Naive B cell (primary cell): Measurements from ENCODE around the gene PDGFRA. TPM values are rescaled to one million over a fixed set of nuclear protein-coding genes. Genes with fewer than 3 reads are reported as not detected.
"Not testable (repeated sequence)": the region's sequence is repeated elsewhere in the genome, so short reads cannot be mapped to it uniquely, and the experiment has no call there.

ENCODE experiments used
- ATAC-seq, 2 donors: fragments of 150-1000 bp; cut with Tn5 transposase; 2 replicates each; pipeline ENCODE4 v1.10.0; 2021; ENCODE audit warnings: low read depth in 2 of 2, mild to moderate bottlenecking in 2 of 2, moderate library complexity in 2 of 2
- DNase-seq: peaks from one replicate; pipeline ENCODE4 v3.0.0; 2022
- H3K27ac Mint-ChIP-seq, 6 donors: one replicate each; pipeline ENCODE4 v1.8.0; 2020 to 2022; ENCODE audit warnings: mild to moderate bottlenecking in 6 of 6, mixed read lengths in 6 of 6, moderate library complexity in 5 of 6, inconsistent platforms in 2 of 6
- H3K27me3 Mint-ChIP-seq, 3 donors: one replicate each; pipeline ENCODE4 v1.8.0; 2021 to 2022; ENCODE audit warnings: mixed read lengths in 3 of 3, mild to moderate bottlenecking in 1 of 3
- H3K36me3 Mint-ChIP-seq, 2 donors: one replicate each; pipeline ENCODE4 v1.8.0; 2020 to 2022; ENCODE audit warnings: mixed read lengths in 2 of 2, inconsistent platforms in 1 of 2, mild to moderate bottlenecking in 1 of 2
- H3K4me1 Mint-ChIP-seq, 3 donors: one replicate each; pipeline ENCODE4 v1.8.0; 2020 to 2022; ENCODE audit warnings: mixed read lengths in 3 of 3, inconsistent platforms in 1 of 3, mild to moderate bottlenecking in 1 of 3, moderate library complexity in 1 of 3
- H3K4me3 Mint-ChIP-seq, 8 donors: one replicate each; pipeline ENCODE4 v1.8.0; 2020 to 2022; ENCODE audit warnings: mild to moderate bottlenecking in 8 of 8, mixed read lengths in 8 of 8, moderate library complexity in 8 of 8, inconsistent platforms in 2 of 8
- H3K9me3 Mint-ChIP-seq, 7 donors: one replicate each; pipeline ENCODE4 v1.8.0; 2020 to 2022; ENCODE audit warnings: mixed read lengths in 7 of 7, mild to moderate bottlenecking in 5 of 7, inconsistent platforms in 2 of 7, moderate library complexity in 1 of 7
- polyA plus RNA-seq, 6 donors: library from polyadenylated mRNA; unstranded; fragments of 300-500 nt; fragmentation: Illumina TruSeq; gene quantifications; one replicate each; pipeline ENCODE4 v1.2.3, GENCODE V29; 2021; ENCODE audit warnings: low read depth in 6 of 6

The PDGFRA gene
- polyA plus RNA-seq, 6 donors from 2014 or later, result 1.2 TPM; not detected in 5

DNA sequence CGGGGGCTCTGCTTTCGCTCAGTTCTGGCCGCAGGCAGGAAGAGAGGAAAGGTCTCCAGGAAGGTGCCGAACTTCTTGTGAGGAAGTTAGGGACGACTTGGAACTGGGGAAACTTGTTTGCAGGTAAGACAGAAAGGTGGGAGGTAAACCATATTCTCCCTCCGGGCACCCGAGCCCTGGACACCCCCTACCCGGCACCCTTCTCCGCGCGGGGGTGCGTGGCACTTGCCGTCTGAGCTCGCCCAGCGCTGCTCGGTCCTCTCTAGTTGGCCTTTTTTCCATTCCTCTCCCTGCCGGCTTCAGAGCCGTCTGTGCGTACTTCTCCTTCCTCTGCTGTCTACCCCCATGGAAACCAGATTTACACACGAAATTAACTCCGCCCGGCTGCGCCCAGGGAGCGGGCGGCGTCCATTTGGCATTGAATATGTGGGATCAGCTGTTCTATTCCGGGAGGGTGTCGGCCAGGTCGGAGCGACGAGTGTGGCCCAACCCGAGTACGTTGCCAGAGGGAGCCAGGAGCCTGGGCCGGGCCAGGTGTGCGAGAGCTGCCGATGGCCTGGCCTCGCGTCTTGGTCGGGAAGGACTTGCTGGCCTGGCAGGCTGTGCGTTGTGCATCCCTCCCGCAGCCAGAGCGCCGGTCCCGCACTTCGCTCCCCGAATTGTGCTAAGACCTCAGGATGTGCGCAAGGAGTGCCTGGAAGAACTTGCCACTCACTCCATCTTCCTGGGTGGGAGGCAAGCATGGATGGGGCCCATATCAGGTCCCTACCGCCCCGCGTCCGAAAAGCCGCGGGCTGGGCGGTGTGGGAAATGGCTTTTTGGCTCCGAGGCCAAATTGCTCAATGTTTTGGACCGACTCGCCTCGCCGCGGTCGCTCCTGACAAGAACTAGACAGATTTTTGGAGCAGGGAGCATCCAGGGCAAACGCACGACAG, 1.7 kb downstream of the PDGFRA start:
- H3K4me3 Mint-ChIP-seq, result peak overlapping the region in 4 of 8 donors; percentile 46 to 77 (median 64)
- ATAC-seq (no peak), DNase-seq (peak; percentile 1)
- H3K36me3 Mint-ChIP-seq, result peaks cover 0 to 8% of the 10 kb centered on the region in 2 donors
- peak overlapping the region in 2 of 6 donors; percentile 22 to 69 for H3K27ac Mint-ChIP-seq
- H3K4me1 Mint-ChIP-seq, result peaks cover 33 to 60% (median 60%) of the 10 kb centered on the region in 3 donors
- peaks cover 64 to 83% (median 83%) of the 10 kb centered on the region in 3 donors for H3K27me3 Mint-ChIP-seq
- peaks cover 0 to 7% (median 2%) of the 10 kb centered on the region in 7 donors for H3K9me3 Mint-ChIP-seq

DNA sequence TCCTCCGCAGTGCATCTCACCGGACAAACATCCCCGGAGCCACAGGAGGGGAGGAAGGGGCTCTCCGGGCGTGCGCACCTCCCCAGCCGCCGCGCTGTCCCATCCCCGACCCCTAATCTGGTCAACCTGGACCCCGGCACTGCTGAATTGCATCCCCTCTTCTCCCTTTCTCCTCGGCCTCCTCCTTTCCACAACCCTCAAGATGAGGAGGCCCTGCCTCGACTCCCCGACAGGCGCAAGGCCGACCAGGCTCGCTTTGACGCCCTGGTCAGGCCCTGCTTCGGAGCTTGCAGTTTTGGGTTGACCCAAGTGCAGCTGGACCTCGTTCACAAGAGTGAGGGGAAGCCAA, 2.3 kb downstream of the PDGFRA start:
- DNase-seq, result peak; percentile 4
- Mint-ChIP-seq H3K27ac (peak overlapping the region in 2 of 6 donors; percentile 32 to 69), H3K36me3 (peaks cover 0 to 8% of the 10 kb centered on the region in 2 donors), H3K9me3 (peaks cover 0 to 7% (median 2%) of the 10 kb centered on the region in 7 donors), H3K4me3 (peak overlapping the region in 7 of 8 donors; percentile 63 to 92 (median 78)), H3K4me1 (peaks cover 27 to 54% (median 54%) of the 10 kb centered on the region in 3 donors), H3K27me3 (peaks cover 63 to 84% (median 84%) of the 10 kb centered on the region in 3 donors)
- no peak for ATAC-seq

DNA sequence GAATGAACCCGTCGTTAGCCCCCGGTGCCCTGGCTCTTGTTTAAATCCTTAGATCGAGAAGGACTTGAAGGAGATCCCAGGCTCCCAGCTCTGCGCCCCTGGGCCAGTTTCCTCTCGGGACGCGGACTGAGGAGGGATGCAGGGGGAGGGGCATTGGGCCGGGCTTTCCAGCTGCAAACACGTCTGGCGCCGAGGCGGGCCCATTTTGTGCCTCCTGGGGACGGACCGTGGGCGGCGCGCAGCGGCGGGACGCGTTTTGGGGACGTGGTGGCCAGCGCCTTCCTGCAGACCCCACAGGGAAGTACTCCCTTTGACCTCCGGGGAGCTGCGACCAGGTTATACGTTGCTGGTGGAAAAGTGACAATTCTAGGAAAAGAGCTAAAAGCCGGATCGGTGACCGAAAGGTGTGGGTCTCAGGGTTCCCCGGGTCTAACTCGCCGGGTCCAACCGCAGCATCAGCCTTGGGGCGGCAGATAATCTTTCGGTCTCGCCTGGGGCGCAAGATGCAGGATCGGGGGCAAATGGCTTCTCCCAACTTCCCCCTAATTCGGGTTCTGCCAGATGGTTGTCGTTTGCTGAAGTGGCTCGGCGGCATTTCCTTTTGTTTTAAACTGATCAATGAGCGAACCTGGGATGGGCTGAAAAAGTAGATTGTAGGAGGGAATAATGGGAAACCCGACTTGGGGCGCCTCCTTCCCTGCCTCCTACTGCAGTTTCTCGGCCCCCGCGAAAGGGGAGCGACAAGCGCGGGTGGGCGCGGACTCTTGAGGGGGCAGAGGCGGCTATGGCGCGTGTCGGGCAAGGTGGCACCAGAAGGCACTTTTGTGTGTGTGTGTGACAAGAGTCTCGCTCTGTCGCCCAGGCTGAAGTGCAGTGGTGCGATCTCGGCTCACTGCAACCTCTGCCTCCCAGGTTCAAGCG, 2.9 kb downstream of the PDGFRA start:
- H3K9me3 Mint-ChIP-seq, result peaks cover 0 to 6% (median 2%) of the 10 kb centered on the region in 7 donors
- H3K27me3 Mint-ChIP-seq, result peaks cover 59 to 84% (median 81%) of the 10 kb centered on the region in 3 donors
- DNase-seq (peak; percentile 7), ATAC-seq (no peak)
- H3K4me3 Mint-ChIP-seq, result peak overlapping the region; percentile 67 to 92 (median 86)
- peak overlapping the region in 4 of 6 donors; percentile 29 to 76 (median 68) for H3K27ac Mint-ChIP-seq
- peaks cover 0 to 8% of the 10 kb centered on the region in 2 donors for H3K36me3 Mint-ChIP-seq
- peaks cover 23 to 48% (median 47%) of the 10 kb centered on the region in 3 donors for H3K4me1 Mint-ChIP-seq

DNA sequence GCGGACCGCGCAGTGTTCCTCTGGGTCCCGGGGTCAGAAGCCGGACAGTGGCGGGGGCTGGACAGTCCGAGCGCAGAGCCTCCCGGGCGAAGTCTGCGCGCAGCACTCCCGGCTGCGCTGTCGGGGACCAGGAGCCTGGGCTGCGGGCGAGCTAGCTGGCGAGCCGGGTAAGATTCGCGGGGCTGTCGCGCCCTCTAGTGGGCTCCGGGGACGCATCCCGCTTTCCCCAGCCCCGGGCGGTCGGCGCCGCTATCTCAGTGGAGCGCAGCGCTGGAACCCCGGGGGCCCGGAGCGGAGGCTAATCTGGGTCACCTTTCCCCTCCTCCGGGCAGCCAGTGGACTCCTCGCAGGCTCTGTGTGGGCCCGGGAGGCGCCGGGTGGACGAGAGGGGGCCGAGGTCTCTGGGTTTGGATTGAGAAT, 4.2 kb downstream of the PDGFRA start:
- peak; percentile 81 for ATAC-seq
- peaks cover 12 to 36% (median 35%) of the 10 kb centered on the region in 3 donors for H3K4me1 Mint-ChIP-seq
- peak overlapping the region; percentile 77 to 92 (median 88) for H3K4me3 Mint-ChIP-seq
- peak overlapping the region in 1 of 6 donors; percentile 69 for H3K27ac Mint-ChIP-seq
- peaks cover 0 to 8% of the 10 kb centered on the region in 2 donors for H3K36me3 Mint-ChIP-seq
- peaks cover 52 to 80% (median 79%) of the 10 kb centered on the region in 3 donors for H3K27me3 Mint-ChIP-seq
- H3K9me3 Mint-ChIP-seq, result peaks cover 0 to 6% (median 0%) of the 10 kb centered on the region in 7 donors
- peak; percentile 68 for DNase-seq

DNA sequence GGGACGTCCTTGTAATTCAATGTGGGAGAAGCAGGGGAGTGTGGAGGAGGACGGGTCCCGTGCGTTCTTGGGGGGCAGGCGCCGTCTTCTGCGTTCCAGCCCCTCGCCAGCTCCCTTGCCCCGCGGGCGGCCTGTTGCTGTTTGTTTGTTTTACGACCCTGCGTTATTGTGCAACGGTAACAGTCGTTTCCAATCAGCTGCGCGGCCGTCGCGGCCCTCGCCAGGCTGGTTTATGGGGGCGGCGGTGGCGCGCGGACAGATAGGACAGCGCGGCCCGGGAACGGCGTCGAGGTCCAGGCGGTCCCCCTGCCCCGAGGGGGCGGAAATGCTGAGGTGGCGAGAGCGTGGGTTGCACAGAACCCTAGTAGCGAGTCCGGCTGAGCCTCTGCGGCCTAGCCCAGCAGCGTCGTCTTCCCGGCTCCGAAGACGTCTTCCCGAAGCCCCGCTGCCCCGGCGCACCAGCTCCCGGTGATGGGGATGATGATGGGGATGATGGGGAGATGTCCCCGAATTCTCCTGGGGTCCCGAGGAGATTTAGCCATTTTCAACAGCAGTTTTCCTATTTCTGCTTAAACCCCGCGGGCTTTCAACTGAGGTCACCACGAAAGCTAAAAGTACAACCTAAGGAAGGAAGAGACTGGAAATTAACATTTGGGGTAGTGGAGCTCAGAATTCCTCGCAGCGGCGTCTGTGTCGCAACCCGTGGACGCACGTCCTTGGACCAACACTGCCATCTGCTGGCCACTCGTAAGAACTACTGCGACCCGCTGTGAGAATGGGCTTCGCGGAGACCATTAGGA, 4.8 kb downstream of the PDGFRA start:
- ATAC-seq (peak; percentile 64), DNase-seq (peak; percentile 56)
- H3K4me3 Mint-ChIP-seq, result peak overlapping the region; percentile 77 to 92 (median 88)
- peaks cover 49 to 79% (median 72%) of the 10 kb centered on the region in 3 donors for H3K27me3 Mint-ChIP-seq
- H3K9me3 Mint-ChIP-seq, result peaks cover 0 to 5% (median 0%) of the 10 kb centered on the region in 7 donors
- peaks cover 8 to 32% (median 29%) of the 10 kb centered on the region in 3 donors for H3K4me1 Mint-ChIP-seq
- H3K36me3 Mint-ChIP-seq, result peaks cover 0 to 6% of the 10 kb centered on the region in 2 donors
- peak overlapping the region in 3 of 6 donors; percentile 69 to 81 (median 74) for H3K27ac Mint-ChIP-seq

DNA sequence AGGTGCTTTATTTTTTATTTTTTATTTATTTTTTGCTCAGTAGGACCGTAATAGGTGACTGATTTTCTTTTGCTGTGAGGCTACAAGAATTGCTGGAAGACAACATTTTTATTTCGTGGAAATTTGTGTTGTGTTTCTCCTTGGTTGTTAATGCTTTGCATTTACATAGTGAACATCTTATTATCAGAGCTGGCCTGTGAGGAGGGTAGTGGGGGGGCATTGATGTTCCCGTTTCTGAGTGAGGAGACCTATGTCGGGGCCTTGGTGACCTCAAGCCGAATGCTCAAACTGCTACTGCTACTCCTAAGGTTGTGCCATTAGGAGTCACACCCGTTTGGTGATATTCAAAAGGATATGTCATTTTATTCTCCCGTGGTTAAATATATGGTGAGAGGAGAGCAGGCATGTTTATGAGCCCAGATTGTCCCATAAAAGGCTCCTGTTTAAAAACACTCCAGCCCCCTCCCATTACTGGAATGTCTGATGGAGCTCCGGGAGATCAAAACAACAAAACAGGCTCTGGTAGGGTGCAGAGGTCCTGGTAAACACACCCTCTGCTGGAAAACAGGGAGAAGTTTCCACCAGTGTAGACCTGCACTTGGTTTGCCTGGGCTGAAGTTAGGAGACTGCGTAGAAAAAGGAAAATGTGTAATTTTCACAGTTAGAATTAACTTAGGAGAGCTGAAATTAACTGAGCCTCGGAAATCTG, 5.6 kb downstream of the PDGFRA start:
- Mint-ChIP-seq H3K4me3 (peak overlapping the region in 6 of 8 donors; percentile 15 to 88 (median 76)), H3K4me1 (peaks cover 4 to 32% (median 21%) of the 10 kb centered on the region in 3 donors), H3K36me3 (no peaks in the 10 kb centered on the region), H3K9me3 (no peaks in the 10 kb centered on the region), H3K27ac (peak overlapping the region in 2 of 6 donors; percentile 78 to 81), H3K27me3 (peaks cover 43 to 71% (median 69%) of the 10 kb centered on the region in 3 donors)
- DNase-seq (no peak), ATAC-seq (peak in 1 of 2 donors; percentile 19)

DNA sequence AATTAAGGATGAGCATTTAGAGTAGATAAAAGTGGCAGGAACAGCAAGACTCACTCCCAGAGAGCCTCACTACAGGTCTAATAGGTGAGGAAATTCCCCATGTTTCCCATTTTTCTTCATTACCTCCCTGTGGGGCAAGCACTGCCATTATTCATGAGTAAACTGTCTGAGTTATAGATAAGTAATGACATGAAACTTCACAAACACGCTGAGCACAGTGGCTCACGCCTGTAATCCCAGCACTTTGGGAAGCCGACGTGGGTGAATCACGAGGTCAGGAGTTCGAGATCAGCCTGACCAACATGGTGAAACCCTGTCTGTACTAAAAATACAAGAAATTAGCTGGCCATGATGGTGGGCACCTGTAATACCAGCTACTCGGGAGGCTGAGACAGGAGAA, 7.2 kb downstream of the PDGFRA start:
- peaks cover 4 to 26% (median 19%) of the 10 kb centered on the region in 3 donors for H3K4me1 Mint-ChIP-seq
- H3K27me3 Mint-ChIP-seq, result peaks cover 33 to 60% (median 55%) of the 10 kb centered on the region in 3 donors
- H3K27ac Mint-ChIP-seq, ATAC-seq, DNase-seq, H3K9me3 Mint-ChIP-seq, H3K36me3 Mint-ChIP-seq, H3K4me3 Mint-ChIP-seq: not testable (repeated sequence)

DNA sequence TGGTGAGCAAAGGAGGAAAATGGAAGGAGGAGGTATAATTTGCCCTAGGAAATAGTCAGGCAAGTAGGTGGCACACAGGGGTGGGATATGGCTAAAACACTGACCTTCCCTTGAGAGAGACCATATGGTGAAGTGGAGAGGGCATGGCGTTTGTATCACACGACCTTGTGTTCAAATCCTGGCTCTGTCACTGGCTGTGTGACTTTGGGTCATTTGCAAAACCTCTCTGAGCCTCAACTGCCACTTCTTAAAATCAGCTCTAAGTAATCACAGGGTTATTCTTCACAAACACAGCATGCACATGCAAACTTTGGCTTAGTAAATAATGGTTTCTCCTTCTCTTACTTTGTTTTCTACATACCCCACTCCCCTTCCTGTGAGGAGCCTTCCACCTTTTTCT, 8.7 kb downstream of the PDGFRA start:
- Mint-ChIP-seq H3K4me1 (peaks cover 0 to 14% (median 8%) of the 10 kb centered on the region in 3 donors), H3K36me3 (no peaks in the 10 kb centered on the region), H3K4me3 (no peak overlapping the region), H3K27ac (no peak overlapping the region), H3K9me3 (peaks cover 0 to 12% (median 4%) of the 10 kb centered on the region in 7 donors), H3K27me3 (peaks cover 23 to 47% (median 42%) of the 10 kb centered on the region in 3 donors)
- ATAC-seq (no peak), DNase-seq (no peak)

DNA sequence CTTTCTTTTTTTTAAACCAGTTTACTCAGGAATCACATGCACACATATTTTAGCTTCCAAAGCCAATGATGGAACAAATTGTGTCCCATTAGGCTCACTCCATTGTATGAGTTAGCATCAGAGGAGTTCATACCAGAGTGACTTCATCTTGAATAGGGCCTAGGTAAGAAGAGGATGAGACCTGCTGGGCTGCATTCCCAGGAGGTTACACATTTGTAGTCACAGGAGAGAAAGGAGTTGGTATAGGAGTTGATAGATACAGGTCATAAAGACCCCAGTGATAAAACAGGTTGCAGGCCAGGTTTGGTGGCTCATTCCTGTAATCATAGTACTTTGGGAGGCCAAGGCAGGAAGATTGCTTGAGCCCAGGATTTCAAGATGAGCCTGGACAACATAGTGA, 9.3 kb downstream of the PDGFRA start:
- DNase-seq (no peak), ATAC-seq (no peak)
- H3K27ac Mint-ChIP-seq, result no peak overlapping the region
- no peak overlapping the region for H3K4me3 Mint-ChIP-seq
- peaks cover 0 to 16% (median 7%) of the 10 kb centered on the region in 7 donors for H3K9me3 Mint-ChIP-seq
- peaks cover 0 to 12% (median 8%) of the 10 kb centered on the region in 3 donors for H3K4me1 Mint-ChIP-seq
- peaks cover 27 to 53% (median 47%) of the 10 kb centered on the region in 3 donors for H3K27me3 Mint-ChIP-seq
- peaks cover 0 to 4% of the 10 kb centered on the region in 2 donors for H3K36me3 Mint-ChIP-seq

DNA sequence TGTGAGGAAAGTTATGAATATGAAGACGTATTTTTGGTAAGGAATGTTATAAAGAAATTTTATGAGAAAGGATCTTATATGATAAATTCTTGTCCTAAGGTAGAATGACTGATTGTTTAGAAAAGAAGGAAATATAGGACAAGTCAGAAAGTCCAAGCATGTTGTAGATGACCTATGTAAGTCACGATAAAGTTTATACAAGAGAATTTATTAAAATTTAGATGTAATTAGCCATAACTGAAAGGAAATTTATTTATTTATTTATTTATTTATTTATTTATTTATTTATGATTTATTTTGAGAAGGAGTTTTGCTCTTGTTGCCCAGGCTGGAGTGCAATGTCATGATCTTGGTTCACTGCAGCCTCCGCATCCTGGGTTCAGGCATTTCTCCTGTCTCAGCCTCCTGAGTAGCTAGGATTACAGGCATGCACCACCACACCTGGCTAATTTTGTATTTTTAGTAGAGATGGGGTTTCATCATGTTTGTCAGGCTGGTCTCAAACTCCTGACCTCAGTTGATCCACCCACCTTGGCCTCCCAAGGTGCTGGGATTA, 12.3 kb downstream of the PDGFRA start:
- not testable (repeated sequence) for DNase-seq, H3K27ac Mint-ChIP-seq, H3K36me3 Mint-ChIP-seq, H3K4me3 Mint-ChIP-seq, H3K4me1 Mint-ChIP-seq, ATAC-seq
- H3K9me3 Mint-ChIP-seq, result peaks cover 0 to 22% (median 11%) of the 10 kb centered on the region in 7 donors
- peaks cover 13 to 44% (median 26%) of the 10 kb centered on the region in 3 donors for H3K27me3 Mint-ChIP-seq

DNA sequence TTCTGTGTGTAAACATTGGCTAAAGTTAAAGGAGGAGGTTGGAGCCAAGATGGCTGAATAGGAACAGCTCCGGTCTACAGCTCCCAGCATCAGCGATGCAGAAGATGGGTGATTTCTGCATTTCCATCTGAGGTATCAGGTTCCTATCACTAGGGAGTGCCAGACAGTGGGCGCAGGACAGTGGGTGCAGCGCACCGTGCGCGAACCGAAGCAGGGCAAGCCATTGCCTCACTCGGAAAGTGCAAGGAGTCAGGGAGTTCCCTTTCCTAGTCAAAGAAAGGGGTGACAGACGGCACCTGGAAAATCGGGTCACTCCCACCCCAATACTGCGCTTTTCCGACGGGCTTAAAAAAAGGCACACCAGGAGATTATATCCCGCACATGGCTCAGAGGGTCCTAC, 14.4 kb downstream of the PDGFRA start:
- H3K9me3 Mint-ChIP-seq, result peaks cover 0 to 25% (median 18%) of the 10 kb centered on the region in 7 donors
- H3K4me1 Mint-ChIP-seq, DNase-seq, H3K36me3 Mint-ChIP-seq, H3K4me3 Mint-ChIP-seq, H3K27ac Mint-ChIP-seq, ATAC-seq: not testable (repeated sequence)
- H3K27me3 Mint-ChIP-seq, result peaks cover 6 to 30% (median 9%) of the 10 kb centered on the region in 3 donors
